ENCODE measurements around the gene LRRC74B.

DNA sequence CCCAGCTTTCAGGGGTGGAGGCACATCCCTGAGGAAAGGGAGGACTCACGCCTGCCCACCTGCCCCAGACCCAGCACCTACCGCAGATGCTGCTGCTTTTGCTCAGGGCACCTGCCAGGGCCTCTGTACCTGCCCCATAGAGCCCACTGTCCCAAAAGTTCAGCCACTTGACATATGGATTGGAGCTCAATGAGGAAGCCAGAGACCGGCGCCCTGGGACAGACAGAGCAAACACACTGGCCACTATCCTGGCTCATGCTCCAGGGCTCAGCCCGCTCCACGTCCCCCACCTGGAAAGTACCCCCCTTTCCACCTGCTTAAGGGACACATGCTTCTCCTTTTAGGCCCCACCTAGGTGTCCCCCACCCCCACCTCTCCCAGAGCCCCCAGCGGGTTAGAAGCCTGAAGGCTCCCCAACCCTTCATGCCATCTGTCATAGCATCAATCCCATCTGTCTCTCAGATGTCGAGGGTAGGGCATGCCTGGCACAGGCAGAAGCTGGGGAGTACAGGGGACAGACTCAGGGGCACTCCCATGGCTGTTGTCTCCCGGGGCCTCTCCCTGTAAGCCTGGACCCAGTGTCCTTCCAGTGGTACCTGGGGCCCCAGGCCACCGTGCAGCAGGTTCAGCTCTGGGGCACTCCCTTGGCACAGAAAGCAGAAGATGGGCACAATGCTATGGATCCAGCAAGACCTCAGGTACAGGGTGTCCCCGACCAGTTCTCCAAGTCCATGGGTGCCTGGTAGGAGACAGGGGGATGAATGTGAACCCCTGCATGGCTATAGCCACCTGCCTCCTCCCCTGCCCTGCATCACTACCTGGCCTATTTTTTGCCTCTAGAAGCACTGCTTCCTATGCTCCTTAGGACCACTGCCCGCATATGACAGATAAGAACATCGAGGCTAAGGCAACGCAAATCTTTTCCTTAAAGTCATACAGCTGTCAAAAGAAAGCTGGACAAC lies 33.0 kb upstream of the LRRC74B start:
- TF ChIP-seq, protein P1, sequence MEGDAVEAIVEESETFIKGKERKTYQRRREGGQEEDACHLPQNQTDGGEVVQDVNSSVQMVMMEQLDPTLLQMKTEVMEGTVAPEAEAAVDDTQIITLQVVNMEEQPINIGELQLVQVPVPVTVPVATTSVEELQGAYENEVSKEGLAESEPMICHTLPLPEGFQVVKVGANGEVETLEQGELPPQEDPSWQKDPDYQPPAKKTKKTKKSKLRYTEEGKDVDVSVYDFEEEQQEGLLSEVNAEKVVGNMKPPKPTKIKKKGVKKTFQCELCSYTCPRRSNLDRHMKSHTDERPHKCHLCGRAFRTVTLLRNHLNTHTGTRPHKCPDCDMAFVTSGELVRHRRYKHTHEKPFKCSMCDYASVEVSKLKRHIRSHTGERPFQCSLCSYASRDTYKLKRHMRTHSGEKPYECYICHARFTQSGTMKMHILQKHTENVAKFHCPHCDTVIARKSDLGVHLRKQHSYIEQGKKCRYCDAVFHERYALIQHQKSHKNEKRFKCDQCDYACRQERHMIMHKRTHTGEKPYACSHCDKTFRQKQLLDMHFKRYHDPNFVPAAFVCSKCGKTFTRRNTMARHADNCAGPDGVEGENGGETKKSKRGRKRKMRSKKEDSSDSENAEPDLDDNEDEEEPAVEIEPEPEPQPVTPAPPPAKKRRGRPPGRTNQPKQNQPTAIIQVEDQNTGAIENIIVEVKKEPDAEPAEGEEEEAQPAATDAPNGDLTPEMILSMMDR (IDR thresholded peaks at IDR 0.05; ENCODE audit: low read depth, low read length), result no peak
- TF ChIP-seq, protein P2, sequence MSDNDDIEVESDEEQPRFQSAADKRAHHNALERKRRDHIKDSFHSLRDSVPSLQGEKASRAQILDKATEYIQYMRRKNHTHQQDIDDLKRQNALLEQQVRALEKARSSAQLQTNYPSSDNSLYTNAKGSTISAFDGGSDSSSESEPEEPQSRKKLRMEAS (IDR thresholded peaks at IDR 0.05; ENCODE audit: low read depth, low read length), result no peak
- TF ChIP-seq POLR2A (IDR thresholded peaks at IDR 0.05; ENCODE audit: extremely low read depth, insufficient read length) (no peak), MYC (IDR thresholded peaks at IDR 0.05; ENCODE audit: low read depth, low read length) (no peak)
